CD4-positive, alpha-beta T cell (primary cell): ENCODE data around the gene SPG11. TPM values are rescaled to one million over a fixed set of nuclear protein-coding genes. Genes with fewer than 3 reads are reported as not detected.

Experiments
- ATAC-seq: fragments of 200-7000 bp; cut with Tn5 transposase; one replicate; pipeline ENCODE4 v1.10.0; 2022; ENCODE audit warnings: mild to moderate bottlenecking; ENCODE audit not compliant: poor library complexity
- CTCF ChIA-PET: fragments of 350-600 bp; sonication (Branson Sonifier 250); formaldehyde crosslinking; loops from one replicate; lab custom pipeline; 2021; ENCODE audit warnings: antibody characterized with exemption, inconsistent platforms; lab: Charles Lee
- POLR2A ChIA-PET: fragments of 350-600 bp; sonication (Branson Sonifier 250); formaldehyde crosslinking; loops from one replicate; lab custom pipeline; 2021; ENCODE audit warnings: antibody characterized with exemption, inconsistent platforms; lab: Charles Lee
- DNase-seq, 14 experiments: peaks; one replicate each; pipeline ENCODE4 v3.0.0-alpha.2; 2013 to 2020; ENCODE audit warnings: mixed read lengths in 2 of 14
- H3K27ac ChIP-seq, 2 donors: one replicate each; pipeline versions ENCODE4 v1.5.1 to v1.7.0; 2013; ENCODE audit warnings: low read length in 2 of 2, low read depth in 1 of 2, mild to moderate bottlenecking in 1 of 2
- H3K27me3 ChIP-seq, 2 experiments: 1 replicate in 1 of 2; 2 replicates in 1 of 2; pipeline versions ENCODE4 v1.6.1 to v1.7.0; 2013; ENCODE audit warnings: low read length in 2 of 2, control low read depth in 1 of 2, mild to moderate bottlenecking in 1 of 2, moderate library complexity in 1 of 2; ENCODE audit not compliant: insufficient read depth in 2 of 2, control insufficient read depth in 1 of 2
- H3K36me3 ChIP-seq: one replicate; pipeline ENCODE4 v1.6.1; 2013; ENCODE audit warnings: low read length, control low read depth; ENCODE audit not compliant: insufficient read depth
- H3K4me1 ChIP-seq: one replicate; pipeline ENCODE4 v1.6.1; 2013; ENCODE audit warnings: low read length, control low read depth; ENCODE audit not compliant: insufficient read depth
- H3K4me3 ChIP-seq: one replicate; pipeline ENCODE4 v1.5.1; 2013; ENCODE audit warnings: mild to moderate bottlenecking, low read length, moderate library complexity
- H3K9me3 ChIP-seq, 2 experiments: 1 replicate in 1 of 2; 2 replicates in 1 of 2; pipeline versions ENCODE4 v1.6.1 to v1.7.0; 2013; ENCODE audit warnings: low read length in 2 of 2, mild to moderate bottlenecking in 2 of 2, control low read depth in 1 of 2, moderate library complexity in 1 of 2; ENCODE audit not compliant: control insufficient read depth in 1 of 2, insufficient read depth in 1 of 2
- H3K27ac Mint-ChIP-seq: one replicate; pipeline ENCODE4 v1.8.0; 2020; ENCODE audit warnings: mixed read lengths
- H3K27me3 Mint-ChIP-seq: one replicate; pipeline ENCODE4 v1.8.0; 2021; ENCODE audit warnings: mixed read lengths
- H3K36me3 Mint-ChIP-seq: one replicate; pipeline ENCODE4 v1.8.0; 2021; ENCODE audit warnings: low read depth, mixed read lengths
- H3K4me1 Mint-ChIP-seq: one replicate; pipeline ENCODE4 v1.8.0; 2021; ENCODE audit warnings: low read depth, mixed read lengths
- H3K4me3 Mint-ChIP-seq: one replicate; pipeline ENCODE4 v1.8.0; 2020; ENCODE audit warnings: mild to moderate bottlenecking, mixed read lengths
- H3K9me3 Mint-ChIP-seq: one replicate; pipeline ENCODE4 v1.8.0; 2020; ENCODE audit warnings: mixed read lengths
- CTCF ChIP-seq: fragments of 200-600 bp; IDR thresholded peaks from one replicate; pipeline ENCODE4 v1.8.0; 2022; ENCODE audit warnings: antibody characterized with exemption, mild to moderate bottlenecking
- intact Hi-C, 2 experiments: fragments of 100-400 bp; cut with DNase I in 1 of 2; cut with micrococcal nuclease in 1 of 2; formaldehyde crosslinking; loops; one replicate each; pipeline versions ENCODE4 v1.15.1 to v1.9.0; 2023 to 2025; cut with DNase I, micrococcal nuclease
- total RNA-seq, 174 experiments: library from RNA in 2 of 174; stranded (reverse) in 2 of 174; gene quantifications; one replicate each; pipeline ENCODE4 v1.2.3 and lab custom pipeline; 2021 to 2026

The SPG11 gene
- total RNA-seq, 2 experiments from 2014 or later, result 49.9 to 51.3 TPM

- intact Hi-C loops, result loop anchor here (5.0 to 10.0 kb wide), 2 partner anchors 73 to 446 kb away; partner anchors contain the start of gene SPG11 (in 1 of the 2)
- peaks cover 78% of the 10 kb centered on the region for H3K36me3 ChIP-seq
- DNase-seq, result no peak
- no peak overlapping the region for H3K4me3 ChIP-seq
- no peaks in the 10 kb centered on the region for H3K27me3 ChIP-seq
- Mint-ChIP-seq H3K4me1 (peaks cover 8% of the 10 kb centered on the region), H3K9me3 (no peaks in the 10 kb centered on the region), H3K27ac (no peak overlapping the region), H3K27me3 (no peaks in the 10 kb centered on the region), H3K36me3 (peaks cover 75% of the 10 kb centered on the region), H3K4me3 (no peak overlapping the region)
- no peak for TF ChIP-seq CTCF
- H3K4me1 ChIP-seq, result peaks cover 12% of the 10 kb centered on the region
- H3K27ac ChIP-seq, result no peak overlapping the region
- no peak for ATAC-seq
- POLR2A ChIA-PET, result interaction anchor here (2.9 kb wide), 1 partner anchor 121 kb away, joined by 20 read pairs; the partner anchor contains the start of genes B2M and PATL2
- CTCF ChIA-PET, result no interaction called here
- H3K9me3 ChIP-seq, result no peaks in the 10 kb centered on the region
Observed at GRCh38 chr15:44591326-44591725, 72.1 kb downstream of the SPG11 start.

- ChIA-PET CTCF (interaction anchor here (0.9 to 1.9 kb wide), 3 partner anchors 10 to 449 kb away, joined by 3 to 8 read pairs (median 4); no protein-coding TSS in a partner anchor), POLR2A (interaction anchor here (1.0 kb wide), 1 partner anchor 14 kb away, joined by 4 read pairs; no protein-coding TSS in a partner anchor)
- H3K4me1 Mint-ChIP-seq, result peaks cover 14% of the 10 kb centered on the region
- ATAC-seq, result no peak
- H3K9me3 Mint-ChIP-seq, result no peaks in the 10 kb centered on the region
- Histone ChIP-seq H3K4me3 (no peak overlapping the region), H3K4me1 (peaks cover 6% of the 10 kb centered on the region), H3K27ac (no peak overlapping the region), H3K27me3 (no peaks in the 10 kb centered on the region), H3K9me3 (no peaks in the 10 kb centered on the region), H3K36me3 (peaks cover 85% of the 10 kb centered on the region)
- no peak overlapping the region for H3K4me3 Mint-ChIP-seq
- H3K27ac Mint-ChIP-seq, result no peak overlapping the region
- peaks cover 85% of the 10 kb centered on the region for H3K36me3 Mint-ChIP-seq
- H3K27me3 Mint-ChIP-seq, result no peaks in the 10 kb centered on the region
- TF ChIP-seq CTCF, result no peak
- no peak for DNase-seq
- intact Hi-C loops, result no loop called here
Observed at GRCh38 chr15:44588541-44588940, 74.9 kb downstream of the SPG11 start.

- peaks cover 88% of the 10 kb centered on the region for H3K36me3 Mint-ChIP-seq
Observed at GRCh38 chr15:44585633-44586032, 77.8 kb downstream of the SPG11 start.

More at GRCh38 chr15:44585633-44586032, 77.8 kb downstream of the SPG11 start:
- H3K4me1 Mint-ChIP-seq, result peaks cover 21% of the 10 kb centered on the region
- ChIA-PET CTCF (interaction anchor here (0.6 to 0.9 kb wide), 2 partner anchors 450 to 844 kb away, joined by 3 read pairs; no protein-coding TSS in a partner anchor), POLR2A (interaction anchor here (0.9 to 1.8 kb wide), 3 partner anchors 77 to 143 kb away, joined by 3 to 5 read pairs (median 3); partner anchors contain the start of genes B2M, PATL2 and SPG11)
- no peak for DNase-seq
- peaks cover 71% of the 10 kb centered on the region for H3K36me3 ChIP-seq
- H3K9me3 ChIP-seq, result no peaks in the 10 kb centered on the region
- H3K27me3 ChIP-seq, result no peaks in the 10 kb centered on the region
- H3K9me3 Mint-ChIP-seq, result no peaks in the 10 kb centered on the region
- intact Hi-C loops, result no loop called here
- no peak overlapping the region for H3K4me3 Mint-ChIP-seq
- TF ChIP-seq CTCF, result no peak
- no peak overlapping the region for H3K27ac ChIP-seq
- H3K4me1 ChIP-seq, result no peaks in the 10 kb centered on the region
- H3K4me3 ChIP-seq, result no peak overlapping the region
- H3K27me3 Mint-ChIP-seq, result no peaks in the 10 kb centered on the region
- no peak overlapping the region for H3K27ac Mint-ChIP-seq
- ATAC-seq, result no peak
